Measurements from ENCODE around the gene KCNJ11. TPM values are rescaled to one million over a fixed set of nuclear protein-coding genes. Genes with fewer than 3 reads are reported as not detected.

The KCNJ11 gene
- total and polyA plus RNA-seq, 2 of the 4 experiments (the other 2 are of a cell fraction), result not detected

DNA sequence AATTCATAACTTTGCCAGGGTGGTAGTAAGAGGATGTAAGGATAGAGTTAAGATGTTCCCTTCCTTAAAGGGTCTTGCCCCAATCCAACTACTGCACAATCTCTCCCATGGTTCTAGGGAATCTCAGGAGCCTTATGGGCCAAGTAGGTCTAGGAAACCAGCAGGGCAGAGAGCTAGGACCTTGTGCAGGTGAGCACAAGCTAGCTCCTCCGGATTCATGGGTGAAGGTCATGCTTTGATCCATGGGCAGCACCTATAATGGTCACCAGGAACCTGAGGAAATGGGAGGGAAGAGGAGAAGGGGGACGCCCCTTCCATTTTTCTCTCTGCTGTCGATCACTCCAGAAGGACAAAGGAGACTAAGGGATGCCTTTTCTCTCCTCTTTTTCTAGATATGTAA, 16.8 kb downstream of the KCNJ11 start:
- peaks cover 47% of the 10 kb centered on the region for H3K9me3 ChIP-seq (ENCODE audit: control insufficient read depth, insufficient read depth, low read length)
- CTCF ChIA-PET, result no interaction called here
- dilution Hi-C loops (cut with HindIII; ENCODE audit: low sequenced_read_pairs, unreplicated experiment) (no loop called here), intact Hi-C loops (cut with micrococcal nuclease) (no loop called here), in situ Hi-C loops (cut with MboI; ENCODE audit: low sequenced_read_pairs) (no loop called here)
- H3K56ac ChIP-seq (ENCODE audit: extremely low read depth, insufficient read depth, low read length), result no peak overlapping the region
- H2AK9ac ChIP-seq (replicated peaks; ENCODE audit: low read depth, low read length, poor library complexity), result no peak overlapping the region
- no peak overlapping the region for H2BK15ac ChIP-seq (ENCODE audit: low read depth, low read length)
- no peak for ATAC-seq (ENCODE audit: low read depth)
- no peak overlapping the region for H3K14ac ChIP-seq (replicated peaks; ENCODE audit: low read depth, low read length)
- no peak overlapping the region for H3K27ac ChIP-seq (ENCODE audit: insufficient read depth, low read length)
- no peak overlapping the region for H4K5ac ChIP-seq (ENCODE audit: low read depth, low read length)
- H3K23ac ChIP-seq (ENCODE audit: low read depth, low read length), result no peak overlapping the region
- WGBS, 2 experiments (ENCODE audit: extremely low coverage in 2 of 2, insufficient read length in 1 of 2), result no CpG with 5 or more reads among the region's 3 CpGs
- H3K4ac ChIP-seq (ENCODE audit: low read depth, low read length), result no peak overlapping the region
- no peaks in the 10 kb centered on the region for H3K79me1 ChIP-seq (ENCODE audit: low read depth in 1 of 2, low read length in 2 of 2)
- peak; percentile 53 for DNase-seq
- TF ChIP-seq POLR2A (IDR thresholded peaks at IDR 0.05; ENCODE audit: low read depth, low read length) (no peak), BHLHE40 (IDR thresholded peaks at IDR 0.05; ENCODE audit: low read depth, low read length) (no peak), RAD21 (IDR thresholded peaks at IDR 0.05; ENCODE audit: low read length) (no peak), FOS (IDR thresholded peaks at IDR 0.05; ENCODE audit: low read depth, low read length) (no peak), RFX5 (IDR thresholded peaks at IDR 0.05; ENCODE audit: low read depth, low read length) (no peak), SMC3 (IDR thresholded peaks at IDR 0.05; ENCODE audit: low read depth, low read length) (no peak)
- H3K18ac ChIP-seq (ENCODE audit: low read depth, low read length), result no peak overlapping the region
- no peak overlapping the region for H2BK20ac ChIP-seq (ENCODE audit: low read depth, low read length)
- no peaks in the 10 kb centered on the region for H3K4me1 ChIP-seq (ENCODE audit: control insufficient read depth, insufficient read depth, low read length)
- H4K20me1 ChIP-seq (ENCODE audit: insufficient read depth, low read length), result no peaks in the 10 kb centered on the region
- no peaks in the 10 kb centered on the region for H3K27me3 ChIP-seq (ENCODE audit: control insufficient read depth, insufficient read depth, low read length)
- POLR2A ChIA-PET (ENCODE audit: unreplicated experiment), result no interaction called here
- no peak overlapping the region for H2AK5ac ChIP-seq (ENCODE audit: low read depth, low read length)
- no peak overlapping the region for H3K4me2 ChIP-seq (ENCODE audit: low read depth, low read length)
- H2BK5ac ChIP-seq (ENCODE audit: low read depth, low read length, poor library complexity, severe bottlenecking), result no peak overlapping the region
- no peak overlapping the region for H3K4me3 ChIP-seq (ENCODE audit: insufficient read depth, low read depth, low read length)
- H2BK120ac ChIP-seq (ENCODE audit: low read depth, low read length), result no peak overlapping the region
- peaks cover 42% of the 10 kb centered on the region for H3K36me3 ChIP-seq (ENCODE audit: control insufficient read depth, insufficient read depth, low read length)
- H4K8ac ChIP-seq (ENCODE audit: low read depth in 2 of 2, low read length in 2 of 2), result no peak overlapping the region
- H3K9me1 ChIP-seq (ENCODE audit: insufficient read depth, low read length), result no peaks in the 10 kb centered on the region
- BruUV-seq (replicated peaks), result no TSS peak
- H3K9ac ChIP-seq (ENCODE audit: low read depth, low read length), result no peak overlapping the region
- no peak overlapping the region for H2AFZ ChIP-seq (replicated peaks; ENCODE audit: low read length, poor library complexity)
- H4K91ac ChIP-seq (ENCODE audit: insufficient read depth, low read depth, low read length), result no peak overlapping the region
